NCI-H2171 treated with DMSO at 0.1 percent for 48 hours (cell line): ENCODE data around the gene ZMIZ1.
A peak's percentile ranks its signal among the peaks of the same experiment; 100 is the strongest.
"Not testable (repeated sequence)": the region's sequence is repeated elsewhere in the genome, so short reads cannot be mapped to it uniquely, and the experiment has no call there.

Experiments
- DNase-seq: peaks from one replicate; lab custom pipeline; 2025; lab: John Stamatoyannopoulos, UW

ZMIZ1 gene

DNA sequence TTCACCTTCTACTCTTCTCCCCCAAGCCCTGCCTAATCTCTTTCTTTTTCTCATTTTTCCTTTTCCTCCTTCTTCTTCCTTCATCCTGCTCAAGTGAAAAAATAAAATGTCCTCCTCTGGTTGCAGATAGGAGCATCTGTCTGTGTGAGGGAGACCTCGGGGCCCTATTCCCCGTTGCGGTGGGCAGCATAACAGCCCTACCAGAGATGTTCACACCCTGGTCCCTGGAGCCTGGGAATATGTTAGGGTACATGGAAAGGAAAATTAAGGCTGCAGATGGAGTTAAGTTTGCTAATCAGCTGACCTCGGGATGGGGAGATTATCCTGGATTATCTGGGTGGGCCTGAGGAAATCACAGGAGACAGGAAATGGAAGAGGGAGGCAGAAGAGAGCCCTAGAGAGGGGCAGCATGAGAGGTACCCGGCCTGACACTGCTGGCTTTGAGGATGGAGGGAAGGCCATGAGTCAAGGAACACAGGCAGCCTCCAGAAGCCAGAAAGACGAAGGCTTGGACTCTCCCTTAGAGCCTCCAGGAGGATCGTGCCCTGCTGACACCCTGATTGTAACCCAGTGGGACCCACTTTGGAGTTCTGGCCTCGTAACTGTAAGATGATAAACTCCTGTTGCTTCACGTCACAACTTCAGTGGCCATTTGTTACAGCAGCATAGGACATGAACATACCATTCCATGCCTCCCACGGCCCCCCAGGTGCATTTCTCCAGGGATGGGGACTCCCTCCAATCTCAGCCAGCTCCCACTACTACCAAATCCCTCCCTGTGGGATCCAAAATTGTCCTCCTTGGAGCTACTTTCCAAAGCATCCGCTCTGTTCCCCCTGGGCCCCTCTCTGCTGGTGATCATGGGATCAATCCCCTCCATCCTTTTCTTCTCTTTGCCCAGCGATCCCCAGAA is 39.0 kb upstream of the ZMIZ1 start:
- DNase-seq, result no peak

DNA sequence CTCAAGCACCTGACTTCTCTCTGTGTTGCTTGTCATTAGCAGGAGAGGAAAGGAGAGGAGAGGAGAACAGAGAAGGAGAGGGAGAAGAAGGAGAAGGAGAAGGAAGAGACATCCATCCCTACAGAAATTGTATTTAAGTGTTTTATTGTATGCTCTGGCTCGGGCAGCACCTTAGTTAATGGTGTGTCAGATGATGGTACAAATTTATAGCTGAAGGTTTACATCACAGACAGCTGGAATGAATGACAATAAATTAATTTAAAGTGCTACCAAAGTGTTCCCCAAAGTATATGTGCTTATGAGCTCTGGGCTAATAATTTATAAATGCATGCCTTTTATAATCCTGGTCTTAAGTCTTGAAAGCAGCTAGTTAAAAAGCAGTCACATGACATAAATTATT is 38.1 kb upstream of the ZMIZ1 start:
- DNase-seq, result no peak

DNA sequence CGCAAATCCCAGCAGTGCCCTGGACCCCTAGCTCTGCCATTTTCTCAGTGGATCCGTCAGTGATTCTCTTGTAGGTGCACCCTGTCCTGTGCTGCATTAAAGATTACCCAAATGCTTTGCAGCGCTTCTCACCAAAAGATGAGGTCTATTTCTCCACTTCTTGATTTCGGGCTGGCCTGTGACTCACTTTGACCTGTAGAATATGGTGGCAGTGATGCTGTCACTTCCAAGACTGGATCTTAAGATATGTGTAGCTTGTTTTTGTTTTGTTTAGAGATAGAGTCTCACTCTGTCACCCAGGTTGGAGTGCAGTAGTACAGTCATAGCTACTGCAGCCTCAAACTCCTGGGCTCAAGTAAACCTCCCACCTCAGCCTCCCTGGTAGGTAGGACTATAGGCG is 37.0 kb upstream of the ZMIZ1 start:
- DNase-seq, result no peak

DNA sequence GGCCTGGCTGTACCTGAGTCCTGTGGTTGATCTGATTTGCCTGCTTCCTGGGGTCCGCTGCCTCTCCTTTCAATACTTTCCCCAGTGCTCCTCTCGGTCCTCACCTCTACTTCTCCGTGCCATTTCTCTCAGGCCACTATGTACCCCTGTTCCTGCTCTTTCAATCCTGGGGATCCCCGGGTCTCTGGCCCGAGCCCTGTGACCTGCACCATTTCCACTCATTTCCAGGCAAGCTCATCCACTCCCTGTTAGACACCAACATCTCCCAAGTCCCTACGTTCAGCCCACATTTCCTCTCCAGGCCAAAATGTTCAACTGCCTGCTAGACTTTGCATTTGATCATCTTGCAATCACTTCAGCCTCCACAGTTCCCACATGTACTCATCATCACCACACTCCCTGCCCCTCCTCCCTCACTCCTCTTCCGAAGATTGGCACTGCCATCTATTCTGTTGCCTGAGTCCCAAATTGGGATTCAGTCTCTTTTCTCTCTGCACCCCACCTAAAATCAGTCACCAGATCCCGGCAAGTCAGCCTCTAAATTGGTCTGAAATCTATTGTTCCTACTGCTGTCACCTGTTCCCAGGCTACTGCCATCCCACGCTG is 34.4 kb upstream of the ZMIZ1 start:
- DNase-seq, result no peak

DNA sequence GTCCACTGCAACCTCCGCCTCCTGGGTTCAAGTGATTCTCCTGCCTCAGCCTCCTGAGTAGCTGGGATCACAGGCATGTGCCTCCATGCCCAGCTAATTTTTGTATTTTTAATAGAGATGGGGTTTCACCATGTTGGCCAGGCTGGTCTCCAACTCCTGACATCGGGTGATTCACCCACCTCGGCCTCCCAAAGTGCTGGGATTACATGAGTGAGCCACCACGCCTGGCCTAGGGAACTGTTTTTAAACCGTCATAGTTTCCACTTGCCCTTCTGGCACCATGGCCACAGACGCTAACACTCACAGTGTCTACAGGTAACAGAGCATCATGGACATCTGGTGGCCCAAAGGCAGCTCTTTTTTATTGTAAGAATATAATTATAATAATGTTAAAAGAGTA is 32.4 kb upstream of the ZMIZ1 start:
- not testable (repeated sequence) for DNase-seq

DNA sequence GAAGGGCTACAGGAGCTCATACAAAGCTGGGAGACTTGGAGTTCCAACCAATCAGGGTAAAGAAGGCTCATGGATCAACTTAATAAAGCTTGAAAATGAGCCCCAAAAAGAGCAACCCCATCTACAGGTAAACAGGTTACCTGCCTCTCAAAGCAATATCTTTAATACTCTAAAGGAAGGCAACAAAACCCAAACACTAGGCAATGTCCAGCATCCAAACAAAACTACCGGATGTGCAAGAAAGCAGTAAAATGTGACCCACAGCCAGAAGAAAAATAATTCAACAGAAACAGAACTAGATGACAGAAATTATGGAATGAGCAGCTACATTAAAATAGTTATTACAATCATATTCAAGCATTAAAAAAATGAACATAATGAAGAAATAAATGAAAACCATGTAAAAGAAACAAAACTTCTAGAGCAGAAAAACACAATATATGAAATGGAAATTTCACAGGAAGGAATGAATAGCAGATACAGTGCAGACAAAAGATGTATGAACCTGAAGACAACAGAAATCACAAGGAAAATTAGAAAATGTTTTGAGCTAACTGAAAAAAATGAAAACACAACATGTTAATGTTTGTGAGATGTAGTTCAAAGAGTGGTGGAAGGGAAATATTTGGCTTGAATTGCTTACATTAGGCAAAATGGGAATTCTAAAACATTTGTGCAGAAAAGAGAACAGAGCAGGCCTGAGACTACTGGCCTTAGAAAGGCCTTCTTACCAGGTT is 30.5 kb upstream of the ZMIZ1 start:
- DNase-seq, result no peak

DNA sequence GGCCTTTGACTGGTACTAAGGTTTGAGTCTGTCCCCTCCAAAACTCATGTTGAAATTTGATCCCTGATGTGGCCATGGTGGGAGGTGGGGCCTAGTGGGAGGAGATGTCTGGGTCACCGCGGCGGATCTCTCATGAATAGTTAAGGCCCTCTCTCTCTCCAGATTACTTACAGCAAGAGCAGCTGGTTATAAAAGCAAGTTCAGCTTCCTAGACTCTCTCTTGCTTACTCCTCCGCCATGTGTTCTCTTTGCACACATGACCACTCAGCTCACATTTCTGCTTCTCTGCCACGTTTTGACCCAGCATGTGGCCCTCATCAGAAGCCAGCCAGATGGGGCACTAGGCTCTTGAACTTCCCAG is 29.9 kb upstream of the ZMIZ1 start:
- peak; percentile 90 for DNase-seq

DNA sequence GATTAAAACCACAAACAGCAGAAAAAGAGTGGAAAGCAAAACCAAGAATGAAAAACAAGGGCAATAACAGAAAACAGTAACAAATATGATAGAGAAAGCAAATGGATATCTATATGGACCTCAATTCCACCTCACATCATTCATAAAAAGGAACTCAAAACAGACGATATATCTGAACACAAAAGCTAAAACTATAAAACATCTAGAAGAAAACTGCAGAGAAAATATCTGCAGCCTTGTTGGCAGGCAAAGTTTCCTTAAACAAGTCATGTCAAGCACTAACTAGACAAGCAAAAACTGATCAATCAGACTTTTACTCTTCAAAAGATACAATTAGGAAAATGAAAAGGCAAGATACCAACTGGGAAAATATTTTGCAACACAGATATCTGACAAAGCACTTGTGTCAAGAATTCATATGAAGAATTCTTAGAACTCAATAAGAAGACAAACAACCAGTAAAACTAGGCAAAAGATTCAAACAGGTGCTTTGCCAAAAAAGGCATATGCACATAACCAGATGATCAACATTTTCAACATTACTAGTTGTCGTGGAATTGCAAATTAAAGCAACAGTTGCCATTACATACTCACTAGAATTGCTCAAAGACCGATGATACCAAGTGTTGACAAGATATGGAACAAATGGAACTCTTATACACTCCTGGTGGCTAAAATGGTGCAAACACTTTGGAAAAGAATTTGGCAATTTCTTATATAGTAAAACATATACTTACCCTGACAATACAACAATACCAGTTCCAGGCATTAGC is 25.9 kb upstream of the ZMIZ1 start:
- no peak for DNase-seq

DNA sequence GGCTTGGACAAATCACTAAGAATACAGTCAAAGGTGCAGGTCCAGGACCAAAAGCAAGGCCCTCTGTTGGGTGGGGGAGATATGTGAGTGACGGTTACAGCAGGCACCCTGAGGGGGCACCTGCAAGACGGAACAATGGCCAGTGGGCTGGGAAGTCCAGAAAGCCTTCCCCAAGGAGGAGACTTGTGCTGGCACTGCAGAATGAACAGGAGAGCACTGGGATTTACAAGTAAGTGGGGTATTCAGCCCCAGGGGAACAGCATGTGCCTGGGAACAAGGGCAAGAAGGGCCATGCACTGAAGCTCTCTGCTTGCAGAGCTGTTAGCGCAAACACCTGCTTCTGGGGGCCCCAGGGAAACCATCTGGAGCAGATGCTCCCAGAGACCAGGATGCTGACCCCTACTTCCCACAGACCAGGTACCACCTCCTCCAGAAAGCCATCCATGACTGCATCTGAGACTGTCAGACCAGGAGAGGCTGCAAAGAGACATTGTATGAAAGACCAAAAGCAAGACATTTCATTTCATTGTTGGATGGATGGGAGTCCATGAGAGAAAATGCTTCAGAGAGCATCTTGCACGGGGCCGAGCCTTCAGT is 24.6 kb upstream of the ZMIZ1 start:
- DNase-seq, result peak; percentile 23

DNA sequence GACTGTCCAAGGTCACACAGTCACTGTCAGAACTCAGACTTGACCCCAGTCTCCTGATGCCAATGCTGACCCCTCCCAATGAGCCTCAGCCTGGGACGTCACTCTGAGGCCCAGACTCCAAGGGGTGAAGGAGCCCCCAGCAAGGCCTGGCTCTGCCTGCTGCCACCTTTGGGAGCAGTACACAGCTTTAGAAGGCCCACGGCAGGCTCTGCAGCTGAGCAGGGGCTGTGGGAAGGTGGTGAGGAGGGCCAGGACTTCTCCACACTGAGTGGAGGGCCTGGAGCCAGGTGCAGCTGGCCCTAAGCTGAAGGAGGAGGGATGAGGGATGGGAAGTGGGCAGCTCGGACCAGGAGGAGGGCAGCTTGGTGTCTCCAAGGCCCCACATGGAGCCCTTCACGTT is 23.9 kb upstream of the ZMIZ1 start:
- no peak for DNase-seq

DNA sequence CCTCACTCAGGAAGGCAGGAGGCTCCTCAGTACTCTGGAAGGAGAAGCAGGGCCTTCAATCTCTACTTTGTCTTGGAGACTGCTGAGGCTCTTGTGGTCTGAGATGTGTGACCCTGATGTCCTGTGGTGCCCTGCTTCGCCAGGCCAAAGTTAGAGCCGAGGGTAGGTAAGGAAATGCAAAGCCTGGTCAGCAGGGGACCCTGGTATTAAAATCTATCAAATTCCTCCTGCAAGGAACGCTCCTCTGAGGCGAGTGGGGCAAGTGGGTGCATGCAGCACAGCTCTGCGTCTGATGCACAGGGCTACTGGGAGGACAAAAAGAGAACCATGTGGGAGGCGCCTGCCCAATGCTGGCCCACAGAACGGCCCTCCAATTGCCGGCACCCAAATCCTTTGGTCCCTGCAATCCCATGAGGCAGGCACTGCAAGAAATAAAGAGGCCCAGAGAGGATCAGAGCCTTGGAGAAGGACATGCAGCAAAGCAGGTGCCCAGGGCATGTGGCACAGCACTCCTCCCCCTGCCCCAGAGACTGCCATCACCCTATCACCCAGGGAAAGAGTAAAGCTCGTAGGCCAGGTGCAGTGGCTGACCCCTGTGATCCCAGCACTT is 23.1 kb upstream of the ZMIZ1 start:
- DNase-seq, result no peak

DNA sequence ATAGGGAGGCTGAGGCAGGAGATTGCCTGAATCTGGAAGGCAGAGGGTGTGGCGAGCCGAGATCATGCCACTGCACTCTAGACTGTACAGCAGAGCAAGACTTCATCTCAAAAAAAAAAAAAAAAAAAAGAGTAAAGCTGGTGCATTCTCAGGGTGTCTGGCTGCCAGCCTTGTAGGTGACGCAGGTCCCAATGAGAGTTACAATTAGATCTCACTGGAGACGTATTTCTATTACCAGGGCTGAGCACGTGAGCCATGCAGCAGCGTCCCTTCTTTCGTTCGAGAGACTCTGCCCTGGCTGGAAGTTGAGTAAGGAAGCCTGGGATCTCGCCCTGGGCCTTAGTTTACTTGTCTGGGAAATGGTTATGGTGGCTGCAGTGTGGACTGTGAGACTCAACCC is 22.4 kb upstream of the ZMIZ1 start:
- DNase-seq, result no peak

DNA sequence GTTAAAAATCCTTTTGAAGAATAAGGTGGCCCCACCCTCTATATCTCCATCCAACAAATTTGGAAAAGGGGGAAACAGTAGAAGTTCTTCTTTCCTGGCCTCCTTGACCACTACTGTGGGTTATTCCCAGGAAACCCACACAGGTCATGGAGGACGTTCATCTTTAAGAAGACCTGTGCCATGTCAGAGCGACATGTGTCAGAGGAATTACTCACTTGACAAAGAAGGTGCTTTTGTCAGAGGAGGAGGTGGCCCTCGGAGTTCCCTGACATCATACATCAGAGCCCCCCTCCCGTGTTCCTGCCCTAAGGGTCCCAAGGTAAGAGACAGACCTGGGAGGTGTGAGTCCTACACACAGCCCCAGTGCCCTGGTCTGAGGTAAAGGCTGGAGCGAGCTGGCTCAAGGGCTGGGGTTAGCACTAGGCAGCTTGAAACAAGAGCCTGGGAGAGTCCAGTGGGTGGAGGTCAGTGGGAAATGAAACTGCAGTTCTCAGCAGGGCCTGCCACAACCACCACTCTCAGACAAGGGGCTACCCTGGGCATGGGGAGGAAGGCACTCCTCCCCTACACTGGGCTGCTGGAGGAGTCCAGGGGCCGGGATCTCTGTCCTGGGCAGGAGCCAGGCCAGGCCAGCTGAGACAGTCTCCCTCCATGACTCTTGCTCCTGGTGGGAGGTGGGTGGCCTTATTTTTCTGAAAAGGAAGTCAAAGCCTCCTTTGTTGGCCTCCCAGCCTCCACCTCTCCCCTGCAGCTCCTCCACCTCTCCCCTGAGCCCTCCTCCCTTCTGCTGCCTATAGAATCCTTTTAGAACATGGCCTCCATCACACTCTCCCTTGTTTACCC is 21.8 kb upstream of the ZMIZ1 start:
- no peak for DNase-seq

DNA sequence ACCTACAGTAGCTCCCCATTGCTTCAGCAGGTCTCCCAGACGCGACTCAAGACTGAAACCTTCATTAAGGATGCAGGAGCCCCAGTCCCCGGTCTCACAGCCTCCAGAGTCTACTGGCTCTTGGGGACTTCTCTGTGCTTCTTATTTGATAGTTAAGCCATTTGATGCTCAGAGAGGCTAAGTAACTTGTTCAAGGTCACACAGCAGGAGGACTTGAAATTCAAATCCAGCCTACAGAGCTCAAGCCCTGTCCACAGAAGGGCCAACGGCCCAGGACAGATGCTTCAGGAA is 21.2 kb upstream of the ZMIZ1 start:
- no peak for DNase-seq

DNA sequence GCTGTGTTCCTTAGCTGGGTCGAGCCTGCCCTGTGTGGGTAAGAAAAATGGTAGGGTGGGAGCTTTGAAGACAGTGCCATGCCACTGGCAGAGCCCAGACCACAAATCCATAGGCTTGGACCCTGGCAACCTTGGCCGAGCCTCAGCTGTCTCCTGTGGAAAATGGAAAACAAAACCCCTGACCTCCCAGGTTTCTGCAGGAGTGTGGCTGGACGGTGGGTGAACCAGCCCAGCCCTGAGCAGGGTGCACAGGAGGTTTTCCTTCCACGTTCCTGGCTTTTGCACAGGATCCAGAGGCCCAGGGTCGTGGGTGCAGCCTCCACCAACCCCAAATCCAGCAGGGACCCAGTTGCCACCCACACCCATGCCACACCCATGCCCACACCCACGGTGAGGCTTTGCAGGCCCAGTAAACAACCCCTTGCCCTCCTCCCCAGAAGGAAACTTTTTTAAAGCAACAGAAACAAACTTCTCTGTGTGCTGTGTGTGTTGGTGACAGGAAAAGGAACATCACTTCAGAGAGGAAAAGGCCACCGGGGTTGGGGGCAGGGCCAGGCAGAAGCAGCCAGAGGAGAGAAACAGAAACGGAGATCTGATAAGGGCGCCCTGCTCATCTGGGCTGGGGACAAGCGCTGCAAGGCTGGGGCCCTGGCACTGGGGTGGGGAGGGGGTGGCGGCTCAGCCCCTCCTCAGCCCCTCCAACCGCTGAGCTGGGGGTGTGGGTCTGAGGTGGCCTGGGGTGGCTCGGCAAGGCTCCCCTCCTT is 20.7 kb upstream of the ZMIZ1 start:
- no peak for DNase-seq

DNA sequence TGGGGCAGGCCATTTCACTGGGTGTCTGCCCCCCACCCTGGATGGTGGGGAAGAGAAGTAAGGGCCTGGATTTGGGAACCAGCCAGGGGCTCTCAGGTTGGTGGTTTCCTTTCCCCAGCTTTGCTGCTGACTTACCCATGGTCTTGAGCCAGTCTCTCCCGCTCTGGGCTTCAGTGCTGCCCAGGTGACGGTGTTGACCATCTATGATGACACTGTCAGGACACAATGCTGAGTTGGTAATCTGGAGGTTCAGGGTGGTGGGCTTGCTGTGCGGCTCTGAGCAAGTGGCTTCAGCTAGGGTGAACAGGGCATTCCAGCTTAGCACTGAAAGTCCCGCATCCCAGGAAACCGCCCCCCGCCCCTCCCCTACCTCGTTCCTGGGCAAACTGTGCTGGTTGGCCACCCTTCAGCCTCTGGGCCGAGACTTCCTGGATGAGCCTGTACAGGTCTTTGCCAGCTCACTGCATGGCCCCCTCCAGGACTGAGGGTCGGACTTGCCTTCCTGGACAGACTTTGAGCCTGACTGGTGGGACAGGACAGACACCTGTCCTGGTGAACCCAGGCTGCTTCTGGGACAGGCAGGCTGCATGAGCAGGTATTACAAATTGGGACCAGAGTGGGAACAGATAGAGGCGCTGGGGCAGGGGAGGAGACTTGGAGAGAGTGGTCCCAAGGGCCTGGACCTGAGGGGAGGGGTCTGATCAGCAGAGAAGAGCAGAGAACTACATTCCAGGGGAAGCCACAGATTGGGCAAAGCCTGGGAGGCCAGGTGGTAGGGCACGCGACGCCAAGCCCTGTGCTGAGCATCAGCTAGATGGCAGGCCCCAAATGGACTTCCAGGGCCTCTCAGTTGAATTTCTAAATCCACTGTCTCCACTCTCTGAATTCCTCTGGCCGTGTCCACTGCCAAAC is 19.9 kb upstream of the ZMIZ1 start:
- no peak for DNase-seq

DNA sequence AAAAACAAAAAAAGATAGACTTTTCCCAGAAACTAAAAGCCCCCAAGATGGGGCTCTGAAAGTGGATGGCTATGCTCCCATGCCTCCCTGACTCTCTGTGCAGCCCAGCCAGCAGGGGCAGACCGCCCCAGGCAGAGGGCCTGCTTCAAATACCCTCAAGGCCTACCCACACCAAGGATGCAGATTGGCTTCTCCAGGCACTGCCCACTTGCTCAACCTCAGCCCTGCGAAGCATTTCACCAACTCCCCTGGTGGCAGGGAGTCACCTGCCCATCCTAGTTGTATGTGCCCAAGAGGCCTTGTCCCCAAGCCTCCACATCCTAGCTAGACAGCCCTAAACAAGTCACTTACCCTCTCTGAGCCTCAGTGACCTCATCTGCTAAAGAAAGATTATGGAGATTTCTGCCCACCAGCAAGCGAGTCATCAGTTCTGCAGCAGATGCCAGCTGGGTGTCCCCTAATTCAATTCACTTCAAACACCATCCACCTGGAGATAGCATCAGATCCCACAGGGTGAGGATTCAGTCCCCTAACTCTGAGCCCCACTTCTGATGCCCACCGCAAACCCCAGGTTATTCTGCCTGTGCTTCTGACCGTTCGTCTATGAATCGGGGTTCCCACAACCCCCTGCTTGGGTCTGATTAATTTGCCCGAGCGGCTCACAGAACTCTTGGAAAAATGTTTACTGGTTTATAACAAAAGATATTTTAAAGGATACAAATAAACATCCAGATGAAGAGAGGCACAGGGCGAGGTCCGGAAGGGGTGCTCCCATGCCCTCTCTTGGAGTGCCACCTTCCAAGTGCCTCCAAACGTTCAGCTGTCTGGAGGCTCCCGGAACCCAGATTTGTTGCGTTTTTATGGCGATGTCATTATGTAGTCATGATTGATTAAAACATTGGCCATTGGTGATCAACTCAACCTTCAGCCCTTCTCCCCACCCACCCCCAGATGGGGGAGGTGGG is 18.6 kb upstream of the ZMIZ1 start:
- no peak for DNase-seq
